Measurements from ENCODE around the gene MYO1D.

The MYO1D gene

DNA sequence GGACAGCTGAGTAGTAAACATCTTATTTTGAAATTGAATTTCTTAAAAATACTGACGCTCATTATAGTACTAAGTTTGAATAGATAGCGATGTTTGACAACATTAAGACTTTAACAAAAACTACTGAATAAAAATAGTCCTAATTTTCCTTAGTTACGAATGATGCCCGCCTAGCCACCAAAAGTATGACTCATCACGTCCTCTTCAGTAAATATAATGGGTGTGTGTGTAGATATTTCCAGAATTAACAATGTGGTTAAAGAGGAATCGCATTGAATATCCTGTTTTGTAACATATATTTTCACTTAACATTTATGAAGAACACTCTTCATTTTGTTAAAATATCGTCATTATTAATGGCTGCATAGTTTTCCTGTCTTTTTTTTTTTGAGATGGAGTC, 187.6 kb downstream of the MYO1D start:
- Histone ChIP-seq H3K9me3 (ENCODE audit: insufficient read depth, low read length) (no peaks in the 10 kb centered on the region), H3K27me3 (ENCODE audit: low read depth, low read length) (no peaks in the 10 kb centered on the region), H3K27ac (ENCODE audit: low read length) (no peak overlapping the region), H4K20me1 (ENCODE audit: insufficient read depth, low read length) (no peaks in the 10 kb centered on the region), H3K4me3 (ENCODE audit: low read length) (no peak overlapping the region), H3K9ac (ENCODE audit: low read length) (no peak overlapping the region), H3K4me2 (ENCODE audit: low read length) (no peak overlapping the region), H3K4me1 (ENCODE audit: low read length) (no peaks in the 10 kb centered on the region), H2AFZ (ENCODE audit: low read depth, low read length) (no peak overlapping the region), H3K79me2 (ENCODE audit: low read length) (no peaks in the 10 kb centered on the region), H3K36me3 (replicated peaks; ENCODE audit: low read depth, low read length) (peaks cover 4% of the 10 kb centered on the region)
- TF ChIP-seq, protein P1, sequence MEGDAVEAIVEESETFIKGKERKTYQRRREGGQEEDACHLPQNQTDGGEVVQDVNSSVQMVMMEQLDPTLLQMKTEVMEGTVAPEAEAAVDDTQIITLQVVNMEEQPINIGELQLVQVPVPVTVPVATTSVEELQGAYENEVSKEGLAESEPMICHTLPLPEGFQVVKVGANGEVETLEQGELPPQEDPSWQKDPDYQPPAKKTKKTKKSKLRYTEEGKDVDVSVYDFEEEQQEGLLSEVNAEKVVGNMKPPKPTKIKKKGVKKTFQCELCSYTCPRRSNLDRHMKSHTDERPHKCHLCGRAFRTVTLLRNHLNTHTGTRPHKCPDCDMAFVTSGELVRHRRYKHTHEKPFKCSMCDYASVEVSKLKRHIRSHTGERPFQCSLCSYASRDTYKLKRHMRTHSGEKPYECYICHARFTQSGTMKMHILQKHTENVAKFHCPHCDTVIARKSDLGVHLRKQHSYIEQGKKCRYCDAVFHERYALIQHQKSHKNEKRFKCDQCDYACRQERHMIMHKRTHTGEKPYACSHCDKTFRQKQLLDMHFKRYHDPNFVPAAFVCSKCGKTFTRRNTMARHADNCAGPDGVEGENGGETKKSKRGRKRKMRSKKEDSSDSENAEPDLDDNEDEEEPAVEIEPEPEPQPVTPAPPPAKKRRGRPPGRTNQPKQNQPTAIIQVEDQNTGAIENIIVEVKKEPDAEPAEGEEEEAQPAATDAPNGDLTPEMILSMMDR (IDR thresholded peaks at IDR 0.05; ENCODE audit: low read depth, low read length) = no peak
- no peak for TF ChIP-seq EZH2phosphoT487 (IDR thresholded peaks at IDR 0.05; ENCODE audit: low read depth)

DNA sequence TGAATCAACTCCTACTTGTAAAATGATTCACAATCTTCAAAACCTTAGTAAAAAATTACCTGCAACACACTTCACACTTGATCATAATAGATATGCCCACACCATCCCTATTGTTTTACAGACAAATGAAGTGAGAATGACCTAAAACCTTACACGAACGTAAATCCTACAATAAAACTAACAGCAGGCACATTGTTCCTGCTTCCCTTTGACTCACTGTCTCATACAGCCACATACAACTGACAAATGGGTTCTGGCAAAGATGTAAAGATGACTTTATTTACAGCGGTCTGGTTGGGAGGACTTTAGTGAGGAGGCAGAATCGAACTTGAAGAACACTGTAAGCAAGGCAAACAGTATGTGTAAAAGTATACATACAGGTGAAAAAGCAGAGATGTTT, 188.7 kb downstream of the MYO1D start:
- H3K9ac ChIP-seq (ENCODE audit: low read length) = no peak overlapping the region
- H3K4me1 ChIP-seq (ENCODE audit: low read length) = no peaks in the 10 kb centered on the region
- TF ChIP-seq, protein P1 (IDR thresholded peaks at IDR 0.05; ENCODE audit: low read depth, low read length) = no peak
- TF ChIP-seq EZH2phosphoT487 (IDR thresholded peaks at IDR 0.05; ENCODE audit: low read depth) = no peak
- H3K4me2 ChIP-seq (ENCODE audit: low read length) = no peak overlapping the region
- H2AFZ ChIP-seq (ENCODE audit: low read depth, low read length) = no peak overlapping the region
- no peaks in the 10 kb centered on the region for H3K9me3 ChIP-seq (ENCODE audit: insufficient read depth, low read length)
- no peaks in the 10 kb centered on the region for H4K20me1 ChIP-seq (ENCODE audit: insufficient read depth, low read length)
- H3K4me3 ChIP-seq (ENCODE audit: low read length) = no peak overlapping the region
- H3K79me2 ChIP-seq (ENCODE audit: low read length) = no peaks in the 10 kb centered on the region
- peaks cover 4% of the 10 kb centered on the region for H3K36me3 ChIP-seq (replicated peaks; ENCODE audit: low read depth, low read length)
- no peaks in the 10 kb centered on the region for H3K27me3 ChIP-seq (ENCODE audit: low read depth, low read length)
- no peak overlapping the region for H3K27ac ChIP-seq (ENCODE audit: low read length)

DNA sequence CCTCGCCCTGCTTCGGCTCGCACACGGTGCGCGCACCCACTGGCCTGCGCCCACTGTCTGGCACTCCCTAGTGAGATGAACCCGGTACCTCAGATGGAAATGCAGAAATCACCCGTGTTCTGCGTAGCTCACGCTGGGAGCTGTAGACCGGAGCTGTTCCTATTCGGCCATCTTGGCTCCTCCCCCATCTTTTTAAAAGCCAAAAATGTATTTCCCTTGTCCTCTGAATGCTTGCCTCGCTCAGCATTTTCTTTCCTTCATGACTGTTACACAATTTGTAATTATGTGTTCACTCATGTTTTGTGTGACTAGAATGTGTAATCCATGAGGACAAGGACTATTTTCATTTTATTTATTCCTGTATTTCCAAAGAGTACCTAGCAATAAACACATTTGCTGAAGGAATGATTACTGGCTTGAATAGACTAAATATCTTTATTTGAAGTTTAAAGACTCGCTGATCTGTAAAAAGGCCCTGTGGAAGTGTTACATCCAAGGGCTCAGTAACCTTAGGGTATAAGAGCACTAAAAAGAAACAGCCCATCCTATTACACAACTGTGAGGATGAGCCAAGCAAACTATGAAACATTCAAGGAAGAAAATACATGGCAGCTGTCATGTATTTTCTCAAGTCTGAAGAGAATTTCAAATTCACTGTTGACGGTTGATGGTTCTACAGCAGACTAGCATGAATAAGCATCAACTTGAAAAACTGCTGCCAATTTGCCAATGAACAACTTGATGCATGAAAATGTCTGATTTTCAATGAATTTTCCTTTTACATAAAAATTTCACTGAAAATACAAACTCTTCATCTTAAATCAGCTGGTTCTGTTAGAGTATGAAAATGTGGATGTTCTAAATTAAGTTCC, 192.6 kb downstream of the MYO1D start:
- H3K79me2 ChIP-seq (ENCODE audit: low read length) = no peaks in the 10 kb centered on the region
- H3K27me3 ChIP-seq (ENCODE audit: low read depth, low read length) = no peaks in the 10 kb centered on the region
- no peaks in the 10 kb centered on the region for H3K4me1 ChIP-seq (ENCODE audit: low read length)
- no peak overlapping the region for H3K9ac ChIP-seq (ENCODE audit: low read length)
- no peak overlapping the region for H3K27ac ChIP-seq (ENCODE audit: low read length)
- no peak overlapping the region for H3K4me2 ChIP-seq (ENCODE audit: low read length)
- H3K4me3 ChIP-seq (ENCODE audit: low read length) = no peak overlapping the region
- no peaks in the 10 kb centered on the region for H4K20me1 ChIP-seq (ENCODE audit: insufficient read depth, low read length)
- TF ChIP-seq, protein P1 (IDR thresholded peaks at IDR 0.05; ENCODE audit: low read depth, low read length) = no peak
- TF ChIP-seq EZH2phosphoT487 (IDR thresholded peaks at IDR 0.05; ENCODE audit: low read depth) = no peak
- no peaks in the 10 kb centered on the region for H3K9me3 ChIP-seq (ENCODE audit: insufficient read depth, low read length)
- no peak overlapping the region for H2AFZ ChIP-seq (ENCODE audit: low read depth, low read length)
- H3K36me3 ChIP-seq (replicated peaks; ENCODE audit: low read depth, low read length) = peaks cover 4% of the 10 kb centered on the region

DNA sequence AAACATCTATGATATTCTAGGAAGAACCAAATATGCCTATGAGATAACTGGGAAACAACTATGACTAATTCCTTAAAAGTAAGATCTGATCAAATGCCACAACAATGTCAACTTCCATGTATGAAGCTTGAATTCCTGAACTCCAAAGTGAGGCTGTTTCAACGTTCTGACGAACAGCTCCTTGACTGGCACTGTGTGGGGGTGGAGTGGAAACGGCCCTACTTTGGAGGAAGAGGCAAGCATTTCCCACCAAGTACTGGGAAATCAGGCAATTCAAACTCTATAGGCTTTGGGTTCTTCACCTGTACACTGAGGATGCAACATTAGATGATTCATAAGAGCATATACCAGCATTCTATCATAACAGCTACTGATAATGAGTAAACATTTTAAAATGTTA, 203.0 kb downstream of the MYO1D start:
- Histone ChIP-seq H4K20me1 (ENCODE audit: insufficient read depth, low read length) (no peaks in the 10 kb centered on the region), H3K36me3 (replicated peaks; ENCODE audit: low read depth, low read length) (peaks cover 23% of the 10 kb centered on the region), H3K4me1 (ENCODE audit: low read length) (no peaks in the 10 kb centered on the region), H3K27me3 (ENCODE audit: low read depth, low read length) (no peaks in the 10 kb centered on the region), H3K4me3 (ENCODE audit: low read length) (no peak overlapping the region), H3K9ac (ENCODE audit: low read length) (no peak overlapping the region), H3K27ac (ENCODE audit: low read length) (no peak overlapping the region), H3K9me3 (ENCODE audit: insufficient read depth, low read length) (peaks cover 7% of the 10 kb centered on the region; the same call in 1 of the 2 replicates), H3K4me2 (ENCODE audit: low read length) (no peak overlapping the region), H3K79me2 (ENCODE audit: low read length) (no peaks in the 10 kb centered on the region), H2AFZ (ENCODE audit: low read depth, low read length) (no peak overlapping the region)
- TF ChIP-seq EZH2phosphoT487 (IDR thresholded peaks at IDR 0.05; ENCODE audit: low read depth) = no peak
- TF ChIP-seq, protein P1 (IDR thresholded peaks at IDR 0.05; ENCODE audit: low read depth, low read length) = no peak

Measured in OCI-LY3 (cell line).